ENCODE results near the gene MYMX. TPM values are rescaled to one million over a fixed set of nuclear protein-coding genes. Genes with fewer than 3 reads are reported as not detected.
A peak's percentile ranks its signal among the peaks of the same experiment; 100 is the strongest.

The MYMX gene
- total and polyA plus RNA-seq, 2 of the 4 experiments (the other 2 are of a cell fraction) = not detected

GRCh38 chr6:44256775-44257024 lies 40.0 kb downstream of the MYMX start:
- Histone ChIP-seq H2BK120ac (ENCODE audit: low read depth, low read length) (no peak overlapping the region), H3K4me1 (ENCODE audit: control insufficient read depth, insufficient read depth, low read length) (peaks cover 8% of the 10 kb centered on the region), H3K79me1 (ENCODE audit: low read depth in 1 of 2, low read length in 2 of 2) (peaks cover 12 to 58% of the 10 kb centered on the region in 2 experiments), H4K91ac (ENCODE audit: insufficient read depth, low read depth, low read length) (peak overlapping the region; percentile 58; the same call in 1 of the 2 replicates), H3K4ac (ENCODE audit: low read depth, low read length) (peak overlapping the region; percentile 88), H2BK20ac (ENCODE audit: low read depth, low read length) (no peak overlapping the region), H3K56ac (ENCODE audit: extremely low read depth, insufficient read depth, low read length) (peak overlapping the region; percentile 79; the same call in 1 of the 2 replicates), H3K27ac (ENCODE audit: insufficient read depth, low read length) (peak overlapping the region; percentile 94), H3K36me3 (ENCODE audit: control insufficient read depth, insufficient read depth, low read length) (peaks cover 46% of the 10 kb centered on the region), H4K5ac (ENCODE audit: low read depth, low read length) (peak overlapping the region; percentile 5; the same call in 1 of the 2 replicates), H3K18ac (ENCODE audit: low read depth, low read length) (no peak overlapping the region; the same call in 1 of the 2 replicates), H3K9me3 (ENCODE audit: control insufficient read depth, insufficient read depth, low read length) (no peaks in the 10 kb centered on the region), H2AFZ (replicated peaks; ENCODE audit: low read length, poor library complexity) (peak overlapping the region; percentile 96), H3K9me1 (ENCODE audit: insufficient read depth, low read length) (peaks cover 6% of the 10 kb centered on the region; the same call in 1 of the 2 replicates), H3K4me2 (ENCODE audit: low read depth, low read length) (peak overlapping the region; percentile 99), H4K8ac (ENCODE audit: low read depth in 2 of 2, low read length in 2 of 2) (peak overlapping the region; percentile 85 to 94; a peak in 2 of 4 replicates), H3K27me3 (ENCODE audit: control insufficient read depth, insufficient read depth, low read length) (no peaks in the 10 kb centered on the region), H2AK9ac (replicated peaks; ENCODE audit: low read depth, low read length, poor library complexity) (peak overlapping the region; percentile 98), H2BK5ac (ENCODE audit: low read depth, low read length, poor library complexity, severe bottlenecking) (peak overlapping the region; percentile 79), H2AK5ac (ENCODE audit: low read depth, low read length) (peak overlapping the region; percentile 90), H2BK15ac (ENCODE audit: low read depth, low read length) (no peak overlapping the region), H3K23ac (ENCODE audit: low read depth, low read length) (peak overlapping the region; percentile 87; the same call in 1 of the 2 replicates), H3K4me3 (ENCODE audit: insufficient read depth, low read depth, low read length) (peak overlapping the region; percentile 94), H3K9ac (ENCODE audit: low read depth, low read length) (peak overlapping the region; percentile 73), H4K20me1 (ENCODE audit: insufficient read depth, low read length) (peaks cover 50% of the 10 kb centered on the region), H3K14ac (replicated peaks; ENCODE audit: low read depth, low read length) (peak overlapping the region; percentile 94)
- ChIA-PET CTCF (interaction anchor here (0.8 to 1.6 kb wide), 8 partner anchors 9 to 88 kb away, joined by 3 to 6 read pairs (median 4); no protein-coding TSS in a partner anchor), POLR2A (ENCODE audit: unreplicated experiment) (interaction anchor here (2.0 kb wide), 1 partner anchor 10 kb away, joined by 27 read pairs; the partner anchor contains the start of gene HSP90AB1)
- no TSS peak for BruUV-seq (replicated peaks)
- 7% methylated on average over 3 of the region's 12 CpGs; no CpG with 5 or more reads in 1 of the 2 experiments for WGBS, 2 experiments (ENCODE audit: extremely low coverage in 2 of 2, insufficient read length in 1 of 2)
- DNase-seq = no peak
- intact Hi-C loops (cut with micrococcal nuclease) (no loop called here), in situ Hi-C loops (cut with MboI; ENCODE audit: low sequenced_read_pairs) (no loop called here), dilution Hi-C loops (cut with HindIII; ENCODE audit: low sequenced_read_pairs, unreplicated experiment) (no loop called here)
- TF ChIP-seq NFE2L2 (IDR thresholded peaks at IDR 0.05; ENCODE audit: low read depth, low read length) (no peak), USF2 (IDR thresholded peaks at IDR 0.05; ENCODE audit: low read depth, low read length) (no peak), CHD1 (IDR thresholded peaks at IDR 0.05; ENCODE audit: low read depth, low read length) (no peak), RAD21 (IDR thresholded peaks at IDR 0.05; ENCODE audit: low read length) (no peak), MAZ (IDR thresholded peaks at IDR 0.05; ENCODE audit: borderline replicate concordance, low read depth, low read length) (peak; percentile 69; the same call in 1 of the 2 replicates)
- ATAC-seq (ENCODE audit: low read depth) = no peak

Measured in IMR-90 (cell line).